Measurements from ENCODE around the gene ELAC1.
A peak's percentile ranks its signal among the peaks of the same experiment; 100 is the strongest.

ELAC1 gene

GRCh38 chr18:51021226-51021965, 53.6 kb downstream of the ELAC1 start:
- DNase-seq, result no peak

GRCh38 chr18:51025512-51025911, 57.7 kb downstream of the ELAC1 start:
- no peak for DNase-seq

- peak; percentile 9 for DNase-seq
These were observed 60.5 kb downstream of the ELAC1 start for GRCh38 chr18:51028201-51028805.

GRCh38 chr18:51029378-51029693, 61.5 kb downstream of the ELAC1 start:
- DNase-seq, result no peak

- DNase-seq, result peak; percentile 99
These were observed 62.1 kb downstream of the ELAC1 start, which contains the start of gene SMAD4 for GRCh38 chr18:51029694-51030536. SMAD4 (plus strand) TSS chr18:51030213; CDS start chr18:51047047, 16,834 bp downstream.

GRCh38 chr18:51030537-51031258, 62.9 kb downstream of the ELAC1 start:
- peak; percentile 76 for DNase-seq

GRCh38 chr18:51032193-51032592, 64.4 kb downstream of the ELAC1 start:
- DNase-seq, result no peak

- no peak for DNase-seq
These were observed 69.4 kb downstream of the ELAC1 start for GRCh38 chr18:51037230-51037629.

All from stimulated activated CD4-positive, alpha-beta T cell treated with anti-CD3 and anti-CD28 coated beads, Interleukin-15, amount 100 ng/mL, for 24 hours (primary cell).